GM15510 (cell line): ENCODE results near the gene DLG2.

Experiments
- POLR2A ChIP-seq: IDR thresholded peaks from 3 replicates; pipeline ENCODE4 v1.6.1; 2011; ENCODE audit warnings: borderline replicate concordance; ENCODE audit not compliant: insufficient read length; ENCODE audit errors: extremely low read depth

Gene DLG2

DNA sequence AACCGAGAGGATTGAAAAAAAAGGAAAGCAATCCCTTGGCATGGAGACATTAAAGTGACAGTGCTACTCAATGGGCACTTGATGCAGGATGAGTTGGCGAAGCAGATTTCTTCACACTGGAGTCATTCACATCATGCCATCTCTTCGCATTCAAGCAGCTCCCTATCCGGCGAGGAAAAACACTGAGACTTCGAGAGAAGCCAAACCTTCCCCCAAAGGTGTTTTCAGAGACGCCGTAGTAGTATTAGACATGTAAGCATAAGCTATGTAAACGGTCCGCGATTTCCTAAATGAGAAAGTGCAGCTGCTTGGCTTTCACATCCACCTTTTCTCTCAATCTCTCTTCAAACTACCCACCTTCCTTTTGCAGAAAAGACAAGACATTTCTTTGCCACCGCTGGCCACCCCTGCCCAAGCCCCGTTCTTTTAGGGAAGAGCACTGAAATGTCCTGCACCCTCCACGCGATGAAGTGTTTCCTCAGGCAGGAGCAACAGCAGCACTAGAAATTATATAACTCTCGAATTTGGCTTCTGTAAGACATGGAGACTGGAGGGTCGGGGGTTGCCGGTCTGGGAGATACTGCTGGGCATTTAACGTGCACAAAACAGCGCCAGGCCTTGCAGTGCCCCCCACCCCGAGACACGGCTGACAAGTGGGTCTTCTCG is at the start of gene DLG2:
TSS of gene DLG2 (minus strand) at position 13 of the 666 bp plus-strand sequence.
- no peak for TF ChIP-seq POLR2A

DNA sequence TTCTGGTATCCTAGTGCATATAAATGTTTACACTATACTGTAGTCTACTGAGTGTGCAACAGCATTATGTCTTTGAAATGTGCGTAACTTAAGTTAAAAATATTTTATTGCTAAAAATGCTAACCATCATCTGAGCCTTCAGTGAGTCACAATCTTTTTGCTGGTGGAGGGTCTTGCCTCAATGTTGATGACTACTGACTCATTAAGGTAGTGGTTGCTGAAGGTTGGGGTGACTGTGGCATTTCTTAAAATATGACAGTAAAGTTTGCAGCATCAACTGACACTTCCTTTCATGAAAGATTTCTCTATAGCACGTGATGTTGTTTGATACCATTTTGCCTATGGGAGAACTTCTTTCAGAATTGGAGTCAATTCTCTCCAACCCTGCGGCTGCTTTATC is 46.2 kb upstream of the DLG2 start:
- no peak for TF ChIP-seq POLR2A

DNA sequence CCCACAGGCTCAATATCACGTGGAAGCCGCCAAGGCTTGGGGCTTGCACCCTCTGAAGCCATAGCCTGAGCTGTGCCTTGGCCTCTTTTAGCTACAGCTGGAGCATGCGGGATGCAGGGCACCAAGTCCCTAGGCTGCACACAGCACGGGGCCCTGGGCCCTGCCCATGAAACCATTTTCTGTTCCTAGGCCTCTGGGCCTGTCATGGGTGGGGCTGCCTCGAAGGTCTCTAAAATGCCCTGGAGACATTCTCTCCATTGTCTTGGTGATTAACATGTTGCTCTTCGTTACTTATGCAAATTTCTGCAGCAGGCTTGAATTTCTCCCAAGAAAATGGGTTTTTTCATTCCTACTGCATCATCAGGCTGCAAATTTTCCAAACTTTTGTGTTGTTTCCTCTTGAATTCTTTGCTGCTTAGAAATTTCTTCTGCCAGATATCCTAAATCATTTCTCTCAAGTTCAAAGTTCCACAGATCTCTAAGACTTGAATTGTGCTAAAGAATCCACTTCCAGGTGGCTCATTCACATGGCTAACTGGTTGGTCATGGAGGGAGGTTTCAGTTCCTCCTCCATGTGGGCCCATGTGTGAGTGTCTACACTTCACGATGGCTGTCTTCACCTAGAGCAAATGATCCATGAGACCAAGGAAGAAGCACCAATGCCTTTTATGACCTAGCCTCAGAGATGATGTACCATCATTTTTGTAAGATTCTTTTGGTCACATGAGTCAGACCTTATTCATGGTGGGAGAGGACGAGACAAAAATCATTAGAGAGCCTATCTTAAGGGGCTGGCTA is 45.2 kb upstream of the DLG2 start:
- TF ChIP-seq POLR2A: no peak

DNA sequence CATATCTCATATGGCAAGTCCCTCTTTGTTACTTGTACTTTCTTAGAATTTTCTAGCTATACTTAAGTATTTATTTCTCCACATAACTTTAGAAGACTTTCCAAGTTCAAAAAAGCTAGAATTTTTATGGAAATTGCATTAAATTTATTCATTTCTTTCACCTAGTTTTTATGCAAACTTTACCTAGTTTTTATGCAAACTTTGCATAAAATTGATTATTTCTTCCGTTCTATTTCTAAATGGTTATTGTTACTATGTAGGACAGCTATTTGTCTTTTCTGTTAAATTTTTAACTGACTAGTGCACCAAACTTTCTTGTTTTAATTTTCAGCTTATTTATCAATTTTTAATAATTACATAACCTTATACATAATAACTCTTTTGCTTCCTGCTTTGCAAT is 41.0 kb upstream of the DLG2 start:
- TF ChIP-seq POLR2A: no peak

DNA sequence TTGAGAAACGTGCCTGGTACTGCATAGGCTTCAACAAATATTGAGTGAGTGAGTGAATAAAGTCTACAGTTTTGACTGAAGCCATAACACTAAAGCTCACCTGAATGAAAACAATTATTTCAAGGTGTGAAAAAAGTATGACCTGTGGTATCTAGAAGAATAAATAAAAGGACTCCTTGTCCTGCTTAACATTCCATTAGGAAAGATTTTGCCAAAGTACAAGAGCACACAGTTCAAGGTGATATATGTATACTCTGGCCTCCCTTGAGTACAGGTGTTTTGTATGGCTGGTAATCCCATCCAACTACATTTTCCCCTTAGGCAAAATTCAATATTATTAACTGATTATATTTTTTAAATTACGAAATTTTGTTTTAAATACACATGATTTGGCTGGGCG is 39.5 kb upstream of the DLG2 start:
- no peak for TF ChIP-seq POLR2A

DNA sequence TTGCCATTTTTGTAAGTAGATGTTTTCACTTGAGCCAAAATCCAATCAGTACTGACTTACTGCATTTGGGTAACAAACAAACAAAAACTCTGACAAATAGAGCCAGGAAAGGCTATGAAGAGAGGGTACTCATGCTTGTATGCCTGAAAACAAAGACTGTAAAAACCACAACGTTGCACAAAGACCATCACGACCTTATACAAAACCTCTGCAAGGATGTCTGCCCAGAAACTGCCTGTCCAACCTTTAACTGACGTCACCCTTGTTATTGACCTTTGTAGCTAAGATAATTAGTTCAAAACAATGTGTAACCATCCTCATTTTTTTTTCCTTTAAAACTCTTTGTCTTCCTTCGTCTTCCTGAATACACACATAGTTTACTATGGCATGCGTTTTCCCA is 38.6 kb upstream of the DLG2 start:
- TF ChIP-seq POLR2A: no peak

DNA sequence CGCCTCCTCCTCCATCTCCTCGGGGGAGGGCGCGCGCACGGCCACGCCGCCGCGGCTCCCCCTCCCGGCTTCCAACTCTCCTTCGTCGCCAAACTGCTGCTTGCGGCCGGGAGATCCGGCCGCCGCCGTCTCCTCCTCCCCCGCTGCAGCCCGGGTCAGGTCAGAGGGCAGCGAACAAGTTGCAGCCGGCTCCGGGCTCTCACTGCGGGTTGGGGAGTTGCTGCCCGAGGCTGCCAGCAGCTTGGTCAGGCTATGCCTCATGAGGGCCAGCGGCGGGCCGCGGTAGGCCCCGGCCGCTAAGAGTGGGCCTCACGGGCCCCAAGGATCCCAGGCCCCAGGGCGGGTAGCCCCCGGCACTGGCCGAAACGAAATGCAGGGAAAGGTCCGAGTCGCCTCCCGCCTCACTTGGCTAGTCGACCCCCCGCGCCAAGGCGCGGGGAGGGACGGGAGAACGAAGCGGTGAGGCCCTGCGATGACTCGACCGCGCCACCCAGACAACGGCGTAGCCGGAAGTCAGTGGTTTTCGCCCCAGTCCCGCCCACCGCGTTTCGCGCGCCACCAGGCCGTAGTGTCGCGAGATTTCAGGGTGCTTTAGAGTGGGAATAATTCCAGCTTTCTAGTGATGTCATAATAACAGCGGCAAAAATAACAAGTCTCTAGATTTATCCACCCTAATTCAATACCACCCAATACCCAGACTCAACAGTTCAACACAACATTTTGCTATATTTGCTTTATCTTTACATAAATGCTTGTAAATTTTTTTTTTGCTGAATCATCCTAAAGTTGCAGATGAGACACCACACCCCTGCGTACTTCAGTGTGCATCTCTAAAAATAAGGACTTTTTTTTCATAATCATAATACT is 37.7 kb upstream of the DLG2 start, which contains the start of gene CREBZF:
TSS of gene CREBZF (minus strand) at position 515 of the 867 bp plus-strand sequence. CDS start at position 261, 254 bp downstream.
- peak; percentile 94 for TF ChIP-seq POLR2A

DNA sequence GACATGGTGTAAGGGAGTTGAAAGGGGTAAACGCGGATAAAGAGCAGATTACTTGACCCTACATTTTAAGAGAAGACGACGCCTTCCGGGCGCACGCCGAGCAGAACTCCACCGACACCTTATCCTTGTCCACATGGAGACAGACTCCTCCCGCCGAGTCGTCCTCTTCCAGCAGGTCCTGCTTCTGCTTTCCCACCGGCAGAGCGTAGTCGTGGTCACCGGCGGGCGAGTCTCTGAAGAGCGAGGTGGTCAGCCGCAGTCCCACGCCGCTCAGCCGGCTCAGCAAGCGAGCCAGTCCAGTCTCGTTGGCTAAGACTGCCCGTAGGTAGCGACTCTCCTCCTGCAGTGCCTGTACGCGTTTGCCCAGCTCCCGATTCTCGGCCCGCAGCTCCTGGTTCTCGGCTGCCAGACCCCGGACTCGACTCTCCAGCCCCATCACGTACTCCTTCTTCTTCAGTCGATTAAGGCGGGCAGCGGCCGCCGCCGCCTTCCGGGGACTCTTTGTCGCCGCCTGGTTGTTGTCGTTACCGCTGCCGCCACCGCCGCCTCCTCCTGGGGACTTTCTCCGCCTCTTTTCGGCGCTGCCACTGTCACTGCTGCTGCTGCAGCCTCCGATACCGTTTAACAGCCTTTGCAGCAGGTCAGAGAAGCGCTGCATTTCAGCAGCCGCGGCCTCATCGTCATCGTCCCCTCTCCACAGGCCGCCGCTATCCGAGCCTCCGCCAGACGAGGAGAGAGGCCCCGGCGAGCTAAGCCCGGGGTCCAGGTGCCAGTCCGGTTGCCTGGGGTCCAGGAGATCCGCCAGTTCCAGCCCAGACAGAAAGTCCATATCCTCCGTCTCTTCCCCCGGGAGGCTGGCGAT is 36.8 kb upstream of the DLG2 start:
- peak; percentile 46 for TF ChIP-seq POLR2A

DNA sequence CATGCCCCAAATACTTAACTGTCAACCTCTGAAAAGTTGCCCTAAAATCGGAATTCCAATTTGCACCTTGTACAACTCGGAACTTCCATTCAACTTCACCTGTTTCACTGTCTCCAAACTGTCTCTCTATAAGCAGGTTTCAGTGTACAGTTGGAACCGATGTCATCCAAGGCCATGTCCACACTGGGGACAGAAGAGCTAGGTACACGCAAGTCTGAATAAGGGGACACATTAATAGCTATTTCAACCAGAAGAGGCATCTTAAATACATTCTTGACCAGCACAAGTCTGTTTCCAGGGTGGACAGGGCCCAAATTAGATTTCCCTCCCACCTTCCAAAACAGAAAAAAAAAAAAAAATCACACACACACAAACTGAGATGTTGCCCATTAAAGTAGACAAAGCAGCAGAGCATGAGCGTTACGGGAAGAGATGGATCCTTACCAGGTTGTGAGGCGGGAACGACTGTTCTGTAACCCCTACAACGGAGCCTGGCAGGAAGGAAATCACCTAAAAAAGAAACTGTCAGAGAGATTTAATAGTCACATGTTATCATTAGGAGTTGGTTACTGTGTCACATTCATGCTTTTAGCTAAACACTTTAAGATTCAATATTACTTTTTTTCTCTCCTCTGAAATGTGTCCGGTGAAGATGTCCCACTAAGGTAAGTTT is 36.1 kb upstream of the DLG2 start:
- no peak for TF ChIP-seq POLR2A

DNA sequence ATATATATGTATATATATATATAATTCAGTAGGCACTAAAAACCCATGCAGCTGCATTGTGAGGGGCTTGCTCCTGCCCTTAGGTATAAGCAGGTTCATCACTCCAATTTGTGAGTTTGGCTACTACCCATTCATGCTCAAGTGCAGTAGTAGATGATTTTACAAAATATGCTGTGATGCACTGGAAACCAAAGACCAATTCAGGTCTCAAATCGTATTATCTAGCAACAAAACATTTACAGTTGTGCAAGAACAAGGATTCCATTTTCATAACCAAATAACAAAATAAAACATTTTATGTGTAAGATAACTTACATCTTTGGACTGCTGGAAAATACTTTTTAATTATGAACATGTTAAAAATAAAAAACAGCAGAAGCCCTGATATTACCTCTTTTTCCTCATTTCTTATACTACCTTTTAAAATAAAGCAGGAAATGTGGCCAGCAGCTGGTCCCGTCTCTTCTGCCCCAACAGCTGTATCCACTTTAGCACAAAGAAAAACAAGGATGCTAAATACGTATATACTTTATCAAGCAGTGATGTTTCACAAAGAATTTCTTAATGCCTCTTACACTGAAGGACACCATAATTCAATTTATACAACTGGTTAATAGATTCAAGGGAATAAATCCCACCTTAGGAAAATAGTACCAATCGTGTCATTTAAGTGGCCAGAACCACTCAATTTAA is 35.0 kb upstream of the DLG2 start:
- no peak for TF ChIP-seq POLR2A

DNA sequence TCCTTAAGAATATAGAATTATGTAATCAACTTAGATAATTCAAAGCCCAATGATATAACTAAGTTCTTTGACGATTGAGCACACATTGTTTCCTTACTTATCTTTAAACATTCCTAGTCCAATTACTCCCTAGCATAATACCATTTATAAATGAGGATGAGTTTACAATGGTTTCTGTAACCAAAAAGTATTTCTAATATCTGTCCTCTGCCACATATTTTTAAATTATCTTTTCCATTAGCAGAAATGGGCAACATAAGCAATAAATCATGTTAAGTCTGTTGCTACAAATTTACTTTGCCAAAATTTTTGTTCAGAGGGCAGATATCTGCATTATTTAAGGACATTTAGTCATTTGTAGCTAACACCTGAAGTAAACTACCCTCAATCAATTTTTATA is 31.0 kb upstream of the DLG2 start:
- TF ChIP-seq POLR2A: no peak

DNA sequence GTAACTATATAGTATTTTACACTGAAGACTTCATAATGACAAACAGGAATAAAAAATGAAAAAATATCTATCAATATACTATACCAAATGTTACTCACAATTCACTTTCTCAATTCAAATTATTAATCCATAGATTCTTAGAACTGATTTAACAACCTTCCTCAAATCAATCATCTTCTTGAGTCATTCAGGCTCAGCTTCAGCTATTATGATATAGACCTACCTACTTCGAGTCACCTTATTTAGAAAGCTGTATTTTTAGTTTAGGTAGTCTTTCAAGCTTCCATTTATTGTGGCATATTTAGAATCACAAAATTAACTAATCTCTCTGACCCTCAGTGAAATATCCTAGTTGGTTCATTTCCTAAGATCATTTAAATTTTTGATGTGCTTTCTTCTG is 29.6 kb upstream of the DLG2 start:
- TF ChIP-seq POLR2A: no peak
